Measurements from ENCODE around the gene EBLN2. TPM values are rescaled to one million over a fixed set of nuclear protein-coding genes. Genes with fewer than 3 reads are reported as not detected.
A peak's percentile ranks its signal among the peaks of the same experiment; 100 is the strongest.
"Not testable (repeated sequence)": the region's sequence is repeated elsewhere in the genome, so short reads cannot be mapped to it uniquely, and the experiment has no call there.

The EBLN2 gene
- total RNA-seq, 1 experiment from 2014 or later: 5.5 TPM

- CTCF ChIA-PET: interaction anchor here (0.6 to 5.5 kb wide), 48 partner anchors 9 to 1328 kb away, joined by 3 to 65 read pairs (median 4); partner anchors contain the start of gene SHQ1
- no peaks in the 10 kb centered on the region for H3K27me3 Mint-ChIP-seq (ENCODE audit: insufficient read depth, unreplicated experiment)
- H3K36me3 Mint-ChIP-seq (ENCODE audit: insufficient read depth, unreplicated experiment): peaks cover 9% of the 10 kb centered on the region
- H3K4me1 Mint-ChIP-seq (ENCODE audit: insufficient read depth, unreplicated experiment): peaks cover 25% of the 10 kb centered on the region
- H3K4me3 Mint-ChIP-seq (ENCODE audit: unreplicated experiment): no peak overlapping the region
- no peak overlapping the region for H3K27ac Mint-ChIP-seq (ENCODE audit: low read depth, unreplicated experiment)
- POLR2A ChIA-PET: interaction anchor here (1.0 to 3.3 kb wide), 9 partner anchors 10 to 208 kb away, joined by 3 to 16 read pairs (median 5); partner anchors contain the start of genes GXYLT2, PPP4R2 and SHQ1
- TF ChIP-seq, protein P1, sequence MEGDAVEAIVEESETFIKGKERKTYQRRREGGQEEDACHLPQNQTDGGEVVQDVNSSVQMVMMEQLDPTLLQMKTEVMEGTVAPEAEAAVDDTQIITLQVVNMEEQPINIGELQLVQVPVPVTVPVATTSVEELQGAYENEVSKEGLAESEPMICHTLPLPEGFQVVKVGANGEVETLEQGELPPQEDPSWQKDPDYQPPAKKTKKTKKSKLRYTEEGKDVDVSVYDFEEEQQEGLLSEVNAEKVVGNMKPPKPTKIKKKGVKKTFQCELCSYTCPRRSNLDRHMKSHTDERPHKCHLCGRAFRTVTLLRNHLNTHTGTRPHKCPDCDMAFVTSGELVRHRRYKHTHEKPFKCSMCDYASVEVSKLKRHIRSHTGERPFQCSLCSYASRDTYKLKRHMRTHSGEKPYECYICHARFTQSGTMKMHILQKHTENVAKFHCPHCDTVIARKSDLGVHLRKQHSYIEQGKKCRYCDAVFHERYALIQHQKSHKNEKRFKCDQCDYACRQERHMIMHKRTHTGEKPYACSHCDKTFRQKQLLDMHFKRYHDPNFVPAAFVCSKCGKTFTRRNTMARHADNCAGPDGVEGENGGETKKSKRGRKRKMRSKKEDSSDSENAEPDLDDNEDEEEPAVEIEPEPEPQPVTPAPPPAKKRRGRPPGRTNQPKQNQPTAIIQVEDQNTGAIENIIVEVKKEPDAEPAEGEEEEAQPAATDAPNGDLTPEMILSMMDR (IDR thresholded peaks at IDR 0.05; ENCODE audit: unreplicated experiment): peak; percentile 49
- DNase-seq (ENCODE audit: unreplicated experiment): peak; percentile 41
- H3K9me3 Mint-ChIP-seq (ENCODE audit: unreplicated experiment): no peaks in the 10 kb centered on the region
- BruUV-seq (replicated peaks): no TSS peak
- intact Hi-C loops (cut with micrococcal nuclease): loop anchor here (1.0 kb wide), 3 partner anchors 59 to 205 kb away; no protein-coding TSS in a partner anchor
These were observed 5.2 kb upstream of the EBLN2 start for GRCh38 chr3:73056014-73056844.

DNA sequence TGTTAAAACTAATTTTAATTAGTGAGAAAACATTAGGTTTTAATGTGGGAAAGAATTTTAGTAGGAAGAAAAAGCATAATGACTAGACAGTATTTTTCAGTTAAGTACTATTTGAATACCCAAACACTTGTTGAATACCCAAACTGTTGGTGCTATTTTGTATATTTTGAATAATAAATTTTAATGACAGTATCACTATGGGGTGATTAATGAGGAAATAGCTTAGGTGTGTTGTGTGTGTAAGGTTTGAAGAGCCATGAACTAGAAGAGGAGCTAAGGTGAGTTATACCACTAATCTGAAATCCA, 4.7 kb upstream of the EBLN2 start:
- Mint-ChIP-seq H3K27me3 (ENCODE audit: insufficient read depth, unreplicated experiment) (no peaks in the 10 kb centered on the region), H3K27ac (ENCODE audit: low read depth, unreplicated experiment) (no peak overlapping the region), H3K4me1 (ENCODE audit: insufficient read depth, unreplicated experiment) (peaks cover 25% of the 10 kb centered on the region), H3K36me3 (ENCODE audit: insufficient read depth, unreplicated experiment) (peaks cover 13% of the 10 kb centered on the region), H3K4me3 (ENCODE audit: unreplicated experiment) (no peak overlapping the region), H3K9me3 (ENCODE audit: unreplicated experiment) (no peaks in the 10 kb centered on the region)
- intact Hi-C loops (cut with micrococcal nuclease): loop anchor here (1.0 kb wide), 3 partner anchors 59 to 205 kb away; no protein-coding TSS in a partner anchor
- TF ChIP-seq, protein P1 (IDR thresholded peaks at IDR 0.05; ENCODE audit: unreplicated experiment): no peak
- CTCF ChIA-PET: interaction anchor here (0.7 to 5.5 kb wide), 36 partner anchors 9 to 1328 kb away, joined by 3 to 65 read pairs (median 4); partner anchors contain the start of gene SHQ1
- no TSS peak for BruUV-seq (replicated peaks)
- DNase-seq (ENCODE audit: unreplicated experiment): no peak
- POLR2A ChIA-PET: interaction anchor here (1.0 to 2.6 kb wide), 8 partner anchors 11 to 209 kb away, joined by 3 to 10 read pairs (median 4); partner anchors contain the start of genes GXYLT2 and SHQ1

DNA sequence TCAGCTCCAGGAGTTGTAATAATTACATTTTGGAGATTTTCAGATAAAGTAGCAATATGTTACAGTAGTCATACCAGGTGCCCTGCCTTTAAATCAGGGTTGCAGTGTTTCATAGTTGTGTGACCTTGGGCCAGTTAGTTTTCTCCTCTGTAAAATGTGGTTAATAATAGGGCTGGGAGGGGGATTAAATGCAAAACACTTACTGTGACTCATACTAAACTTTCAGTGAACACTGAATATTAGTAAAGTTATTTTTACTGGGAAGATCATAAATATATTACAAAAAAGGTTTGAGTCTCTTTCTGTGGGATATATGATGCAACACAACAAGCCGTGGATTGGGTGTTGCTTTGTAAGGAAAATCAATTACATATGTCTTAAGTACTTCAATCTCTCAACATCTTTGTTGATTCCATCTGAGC, 1.1 kb upstream of the EBLN2 start:
- ChIA-PET POLR2A (interaction anchor here (1.2 kb wide), 1 partner anchor 209 kb away, joined by 3 read pairs; no protein-coding TSS in a partner anchor), CTCF (interaction anchor here (1.1 to 1.7 kb wide), 2 partner anchors 209 to 442 kb away, joined by 3 read pairs; no protein-coding TSS in a partner anchor)
- Mint-ChIP-seq H3K4me3 (ENCODE audit: unreplicated experiment) (no peak overlapping the region), H3K36me3 (ENCODE audit: insufficient read depth, unreplicated experiment) (peaks cover 44% of the 10 kb centered on the region), H3K9me3 (ENCODE audit: unreplicated experiment) (no peaks in the 10 kb centered on the region), H3K4me1 (ENCODE audit: insufficient read depth, unreplicated experiment) (peaks cover 21% of the 10 kb centered on the region), H3K27me3 (ENCODE audit: insufficient read depth, unreplicated experiment) (no peaks in the 10 kb centered on the region), H3K27ac (ENCODE audit: low read depth, unreplicated experiment) (peak overlapping the region; percentile 57)
- no TSS peak for BruUV-seq (replicated peaks)
- TF ChIP-seq, protein P1 (IDR thresholded peaks at IDR 0.05; ENCODE audit: unreplicated experiment): no peak
- intact Hi-C loops (cut with micrococcal nuclease): no loop called here
- no peak for DNase-seq (ENCODE audit: unreplicated experiment)

DNA sequence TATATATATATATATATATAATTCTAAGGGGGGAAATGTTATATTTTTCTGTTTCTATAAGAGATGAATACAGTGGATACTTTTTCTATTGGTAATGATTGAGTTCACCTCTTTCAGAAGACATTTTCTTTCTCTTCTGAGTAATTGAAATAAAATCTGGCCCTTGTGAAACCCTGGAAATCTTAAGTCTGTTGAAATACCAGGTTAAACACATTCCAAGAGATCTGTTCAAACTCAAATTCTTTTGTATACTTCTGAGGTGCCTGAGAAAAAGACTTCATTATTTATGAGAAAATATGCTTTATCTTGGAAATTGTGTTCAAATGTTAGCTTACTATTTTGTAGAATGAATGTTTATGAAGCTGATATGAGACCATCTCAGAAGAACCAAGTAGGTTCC, 4.8 kb downstream of the EBLN2 start:
- BruUV-seq (replicated peaks); H3K4me3 Mint-ChIP-seq (ENCODE audit: unreplicated experiment): not testable (repeated sequence)
- CTCF ChIA-PET: interaction anchor here (0.6 to 1.3 kb wide), 4 partner anchors 20 to 247 kb away, joined by 3 to 7 read pairs (median 4); partner anchors contain the start of gene GXYLT2

More for the DNA sequence above, 4.8 kb downstream of the EBLN2 start:
- H3K27me3 Mint-ChIP-seq (ENCODE audit: insufficient read depth, unreplicated experiment); H3K9me3 Mint-ChIP-seq (ENCODE audit: unreplicated experiment); intact Hi-C loops (cut with micrococcal nuclease); DNase-seq (ENCODE audit: unreplicated experiment); H3K4me1 Mint-ChIP-seq (ENCODE audit: insufficient read depth, unreplicated experiment); H3K27ac Mint-ChIP-seq (ENCODE audit: low read depth, unreplicated experiment): not testable (repeated sequence)
- peaks cover 67% of the 10 kb centered on the region for H3K36me3 Mint-ChIP-seq (ENCODE audit: insufficient read depth, unreplicated experiment)
- POLR2A ChIA-PET: interaction anchor here (1.2 kb wide), 1 partner anchor 1372 kb away, joined by 3 read pairs; no protein-coding TSS in a partner anchor
